GM19467 (cell line): ENCODE measurements around the gene CHD6.

Source experiments
- ATAC-seq: cut with Tn5 transposase; IDR thresholded peaks from one replicate; pipeline ENCODE4 v1.9.1; 2021; ENCODE audit warnings: mild to moderate bottlenecking, moderate library complexity; ENCODE audit not compliant: unreplicated experiment

Gene CHD6

DNA sequence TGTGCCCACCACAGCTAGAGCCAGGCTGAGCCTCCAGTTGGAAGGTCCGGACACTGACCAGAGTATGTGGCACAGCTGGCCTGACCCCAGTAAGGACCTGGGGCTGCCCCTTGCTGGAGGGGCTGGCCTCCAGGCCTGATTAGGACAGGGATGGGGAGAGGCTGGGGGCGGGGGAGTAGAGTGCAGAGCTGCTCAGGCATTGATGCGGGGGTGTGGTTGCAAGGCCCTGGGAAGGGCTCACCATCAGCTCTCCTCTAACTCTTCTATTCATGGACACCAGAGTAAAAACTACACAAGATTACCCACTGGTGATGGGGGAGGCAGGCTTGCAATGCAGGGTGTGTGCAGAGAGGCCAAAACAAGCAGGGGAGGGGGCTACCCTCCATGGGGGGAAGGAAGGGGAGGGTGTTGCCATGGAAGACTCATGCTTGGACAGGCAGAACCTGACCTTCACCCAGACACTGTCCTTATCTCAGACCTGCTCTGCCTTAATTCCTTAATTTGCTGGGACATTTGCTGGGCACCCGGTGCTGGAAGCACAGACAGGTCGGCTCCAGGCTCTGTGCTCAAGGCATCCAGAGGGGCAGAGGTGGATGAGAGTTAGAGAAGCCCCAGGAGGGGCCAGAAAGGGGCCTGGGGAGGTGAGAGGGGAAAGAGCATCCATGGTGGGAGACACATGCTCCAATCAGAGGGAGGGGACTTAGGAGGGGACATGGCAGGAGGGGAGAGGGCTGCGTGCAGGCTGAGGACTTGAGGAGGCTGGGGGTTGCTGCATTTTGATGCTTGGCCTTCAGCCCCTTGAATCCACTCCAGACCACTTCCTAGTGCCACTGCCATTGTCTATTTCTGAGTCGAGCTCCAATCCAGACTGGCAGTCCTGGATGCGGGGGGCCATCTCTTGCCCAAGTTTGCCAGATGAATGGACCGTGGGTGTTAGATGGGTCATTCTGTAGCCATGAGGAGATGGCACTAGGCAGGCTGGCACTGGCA, 244.0 kb downstream of the CHD6 start:
- ATAC-seq: no peak

DNA sequence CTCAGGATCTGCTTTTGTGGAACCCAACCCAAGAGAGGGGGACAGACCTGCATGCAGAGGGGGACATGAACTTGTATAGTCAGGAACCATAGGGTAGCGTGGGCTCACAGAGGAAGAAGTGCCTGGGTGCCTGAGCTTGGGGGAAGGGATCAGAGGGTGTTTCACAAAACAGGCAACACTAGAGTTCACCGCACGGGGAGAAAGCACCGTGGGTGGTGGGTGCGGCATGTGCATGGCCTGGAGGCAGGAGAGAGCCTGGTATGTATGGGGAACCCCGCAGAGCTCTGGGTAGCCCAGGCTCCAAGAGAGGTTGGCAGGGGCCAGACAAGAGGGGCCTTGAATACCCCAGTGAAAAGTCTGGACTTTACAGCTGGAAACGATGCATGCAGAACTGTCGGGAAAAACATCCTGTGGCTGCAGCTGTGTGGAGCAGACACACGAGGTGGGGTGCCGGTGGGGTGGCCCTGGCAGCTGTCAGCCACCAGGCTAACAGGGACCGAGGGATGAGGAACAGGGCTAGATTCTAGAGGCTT, 244.9 kb downstream of the CHD6 start:
- ATAC-seq: no peak

DNA sequence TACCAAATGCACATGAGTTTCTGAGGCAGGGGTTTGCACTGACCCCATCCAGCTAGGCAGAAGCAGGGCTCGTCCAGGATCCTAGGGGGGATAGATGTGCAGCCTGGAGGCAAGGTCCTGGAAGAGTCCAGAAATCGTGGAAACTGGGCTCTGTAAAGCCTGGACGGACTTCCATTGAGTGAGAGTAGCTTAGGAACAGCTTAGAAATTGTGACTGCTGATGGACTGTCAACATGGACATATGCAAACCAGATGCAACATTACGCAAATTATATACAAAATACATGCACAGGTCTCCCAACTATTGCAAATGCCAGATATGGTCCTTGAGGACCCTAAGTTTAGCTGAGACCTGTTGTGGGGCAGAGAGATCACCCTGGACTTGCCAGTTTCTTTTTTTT, 246.8 kb downstream of the CHD6 start:
- no peak for ATAC-seq

DNA sequence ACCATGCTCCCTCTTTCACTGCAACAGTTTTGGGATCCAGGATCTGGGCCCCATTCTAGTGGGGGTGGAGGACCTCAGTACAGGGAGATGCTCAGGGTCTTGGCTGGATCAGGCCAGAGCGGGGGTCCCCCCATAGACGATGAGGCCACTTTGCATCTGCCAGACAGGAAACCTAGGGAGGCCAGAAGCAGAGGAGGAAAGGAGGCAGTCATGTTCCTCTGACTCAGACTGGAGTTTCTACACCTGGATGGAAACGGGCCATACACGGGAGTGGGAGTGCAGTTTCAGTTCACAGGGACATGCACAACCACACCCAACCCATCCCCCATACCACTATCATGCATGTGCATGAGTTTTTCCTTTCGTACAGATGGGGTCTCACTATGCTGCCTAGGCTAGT, 248.0 kb downstream of the CHD6 start:
- ATAC-seq: no peak

DNA sequence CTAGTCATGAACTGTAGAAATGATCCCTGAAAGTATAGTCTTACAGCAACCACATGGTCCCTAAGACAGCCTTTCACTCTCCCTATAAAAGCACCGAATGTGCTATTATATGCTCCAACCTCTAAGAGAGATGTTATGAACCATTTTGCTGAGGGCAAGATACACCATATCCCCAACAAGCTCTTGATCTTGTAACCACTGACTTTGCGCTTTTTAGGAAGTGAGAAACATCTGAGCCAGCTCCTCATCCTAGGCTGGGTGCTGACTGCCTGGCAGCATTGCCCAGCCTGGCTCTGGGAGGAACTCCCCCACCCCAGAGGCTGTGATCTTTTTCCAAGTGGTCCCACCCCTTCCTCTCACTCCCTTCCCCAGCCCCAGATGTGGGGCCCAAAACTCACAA, 248.5 kb downstream of the CHD6 start:
- ATAC-seq: no peak

DNA sequence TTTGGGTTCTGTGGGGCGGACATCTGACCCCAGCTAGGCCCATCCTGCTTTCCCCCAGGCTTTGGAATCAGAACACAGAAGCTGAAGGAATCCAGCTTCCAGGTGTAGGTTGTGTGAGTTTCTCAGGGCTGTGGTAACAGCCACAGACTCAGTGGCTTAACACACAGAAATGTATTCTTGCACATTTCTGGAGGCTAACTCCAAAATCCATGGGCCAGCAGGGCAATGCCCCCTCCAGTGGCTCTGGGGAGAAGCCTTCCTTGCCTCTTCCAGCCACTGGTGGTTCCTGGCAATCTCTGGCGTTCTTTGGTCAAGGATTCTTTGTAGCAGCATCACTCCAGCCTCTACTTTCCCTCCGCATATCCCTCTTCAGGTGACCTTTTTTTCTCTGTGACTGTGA, 250.2 kb downstream of the CHD6 start:
- ATAC-seq: no peak

DNA sequence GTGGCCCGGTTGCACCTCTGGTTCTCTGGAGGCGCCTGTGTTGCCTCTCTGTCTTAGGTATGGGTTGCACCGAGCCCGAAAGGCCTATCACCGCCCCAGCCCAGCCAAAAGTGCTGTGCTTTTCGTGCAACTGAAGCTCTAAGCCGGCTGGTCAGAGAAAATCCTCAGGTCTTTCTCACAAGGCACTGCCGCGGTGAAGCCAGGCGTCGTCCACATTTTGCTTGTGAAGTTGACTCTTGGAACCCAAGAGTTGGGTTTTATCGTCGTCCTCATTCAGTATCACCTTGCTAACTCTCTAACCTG, 250.8 kb downstream of the CHD6 start:
- no peak for ATAC-seq

DNA sequence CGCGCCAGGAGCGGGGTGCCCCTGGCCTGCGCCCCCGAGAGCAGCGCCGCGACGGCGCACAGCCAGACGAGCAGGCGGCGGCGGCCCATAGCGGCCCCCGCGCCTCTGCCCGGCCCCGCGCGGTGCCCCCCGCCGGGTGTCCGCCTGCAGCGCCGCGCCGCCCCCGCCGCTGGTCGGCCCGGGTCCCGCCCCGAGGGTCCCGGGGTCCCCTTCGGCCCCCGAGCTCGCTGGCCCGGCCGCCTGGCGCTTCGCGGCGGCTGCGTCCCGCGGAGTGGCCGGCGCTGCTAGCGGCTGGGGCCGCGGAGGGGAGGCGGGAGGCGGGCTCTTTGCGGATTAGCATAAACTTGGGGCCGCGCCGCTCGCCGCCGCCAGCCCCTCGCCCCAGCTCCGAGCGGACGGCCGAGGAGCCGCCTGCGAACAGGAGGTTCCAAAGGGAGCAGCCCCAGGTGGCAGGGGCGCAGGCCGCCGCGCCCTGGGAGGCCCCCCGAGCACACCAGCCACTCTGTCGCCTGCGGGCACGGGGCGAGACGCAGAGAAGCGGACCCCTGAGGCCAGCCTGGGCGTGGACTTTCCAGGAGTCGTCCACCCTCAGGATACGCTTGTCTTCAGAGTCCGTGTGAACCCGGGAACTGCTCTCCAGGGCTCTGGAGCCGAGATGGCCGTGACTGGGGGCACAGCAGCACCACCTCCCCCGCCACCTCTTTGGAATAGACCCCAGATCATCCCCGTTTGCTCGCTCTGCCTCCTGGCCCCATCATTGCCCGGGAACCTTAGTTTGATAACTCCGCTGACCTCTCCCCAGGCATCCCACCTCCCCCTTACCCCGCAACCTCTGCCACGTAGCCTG, 251.4 kb downstream of the CHD6 start, which contains the start of gene EMILIN3:
EMILIN3 (minus strand) TSS at position 273 of the 847 bp plus-strand sequence; CDS start at position 89, 184 bp downstream.
- ATAC-seq: no peak

DNA sequence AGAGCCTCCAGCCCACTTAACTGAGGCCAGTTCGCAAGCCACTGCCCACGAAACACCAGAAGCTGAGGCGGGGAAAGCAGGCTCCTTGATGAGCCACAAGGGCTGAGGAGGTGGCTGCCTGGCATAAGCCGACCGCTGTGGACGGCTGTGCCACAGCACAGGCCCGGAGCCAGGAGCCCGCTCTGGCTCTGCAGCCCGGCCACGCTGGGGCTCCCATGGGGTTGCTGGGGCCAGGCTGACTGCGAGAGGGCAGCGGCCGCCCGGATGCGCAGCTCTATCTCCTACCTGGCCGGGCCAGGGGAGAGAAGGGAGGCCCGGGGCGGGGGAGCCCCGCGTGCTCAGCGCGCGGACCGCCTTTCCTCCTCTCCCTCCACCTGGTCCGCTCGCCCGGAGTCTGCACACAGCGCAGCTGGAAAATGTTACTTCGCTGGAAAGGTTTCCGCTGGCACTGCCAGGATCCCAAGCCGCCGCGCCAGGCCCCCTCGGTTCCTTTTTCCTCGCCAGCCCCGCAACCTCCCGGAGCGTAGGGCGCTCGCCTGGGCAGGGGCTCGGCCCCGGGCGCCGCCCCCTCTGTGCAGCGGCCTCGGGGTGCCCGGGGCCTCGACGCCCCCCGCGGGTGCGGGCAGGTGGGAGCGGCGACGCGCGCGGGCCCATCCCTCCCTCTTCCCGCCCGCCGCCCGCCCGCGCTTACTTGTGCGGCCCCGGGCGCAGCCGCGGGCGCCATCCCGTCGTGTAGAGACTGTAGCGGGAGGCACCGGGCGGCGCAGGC, 252.2 kb downstream of the CHD6 start:
- ATAC-seq: no peak

DNA sequence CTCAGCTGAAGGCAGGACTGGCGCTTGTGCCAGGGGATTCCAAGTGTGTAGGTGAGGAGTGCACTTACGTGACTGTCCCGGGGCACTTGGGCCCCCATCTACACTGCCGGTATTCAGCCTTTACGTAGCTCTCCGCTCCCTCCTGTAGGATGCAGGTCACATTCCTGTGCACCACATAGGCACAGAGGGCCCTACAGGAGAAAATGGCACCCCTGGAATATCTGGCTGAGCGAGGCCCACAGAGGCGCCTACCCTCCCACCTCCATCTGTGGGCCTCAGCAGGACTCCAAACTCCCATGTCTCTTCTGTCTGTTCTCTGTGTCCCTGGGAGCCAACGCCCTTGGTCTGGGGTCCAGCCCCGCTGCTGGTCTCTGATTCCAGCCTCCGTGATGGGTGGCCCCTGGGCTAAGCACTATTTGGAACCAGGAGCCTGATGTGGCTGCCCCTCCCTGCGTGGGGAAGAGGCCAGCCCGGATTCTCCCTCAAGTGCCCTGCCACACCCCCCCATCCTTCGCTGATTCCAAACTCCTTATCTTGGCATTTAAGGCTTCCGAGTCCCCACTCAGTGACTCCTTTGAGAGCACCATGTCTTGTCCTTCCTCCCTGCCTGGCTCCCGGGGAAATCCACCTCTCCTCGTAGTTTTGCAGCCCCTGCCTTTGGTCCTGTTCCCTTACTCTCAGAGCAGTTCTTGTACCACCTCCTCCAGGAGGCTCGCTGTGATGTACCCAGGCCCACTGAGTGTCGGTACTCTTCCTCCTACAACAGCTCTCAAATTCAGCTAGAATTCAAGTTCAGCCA, 253.0 kb downstream of the CHD6 start:
- no peak for ATAC-seq

DNA sequence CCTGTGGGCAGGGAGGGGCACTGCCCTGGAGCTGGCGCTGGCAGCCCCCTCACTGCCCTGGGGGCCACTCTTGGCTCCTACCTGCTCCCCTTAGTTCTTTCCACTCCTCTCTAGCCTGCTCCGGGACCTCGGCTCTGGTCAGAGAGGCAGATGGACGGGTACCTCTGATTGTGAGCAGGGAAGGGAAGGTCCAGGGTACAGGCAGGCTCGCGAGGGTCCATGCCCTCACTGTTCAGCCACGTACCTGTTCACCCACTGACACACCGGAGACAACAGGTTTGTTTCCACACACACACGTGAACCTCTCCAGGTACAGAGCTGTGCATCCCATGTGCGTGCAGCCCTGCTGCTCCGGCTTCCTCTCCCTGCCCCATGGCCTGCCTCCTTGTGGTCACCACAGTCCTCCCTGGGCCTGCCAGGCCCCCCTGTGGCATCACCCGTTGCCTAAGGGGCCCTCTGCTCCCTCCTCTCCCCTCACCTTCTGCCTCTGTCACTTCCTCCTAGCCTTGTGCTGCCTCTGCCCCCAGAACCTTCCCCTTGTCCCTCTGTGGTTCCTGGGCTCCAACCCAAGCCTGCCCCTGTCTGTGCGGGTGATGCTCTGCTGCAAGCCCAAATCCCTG, 253.8 kb downstream of the CHD6 start:
- ATAC-seq: no peak

DNA sequence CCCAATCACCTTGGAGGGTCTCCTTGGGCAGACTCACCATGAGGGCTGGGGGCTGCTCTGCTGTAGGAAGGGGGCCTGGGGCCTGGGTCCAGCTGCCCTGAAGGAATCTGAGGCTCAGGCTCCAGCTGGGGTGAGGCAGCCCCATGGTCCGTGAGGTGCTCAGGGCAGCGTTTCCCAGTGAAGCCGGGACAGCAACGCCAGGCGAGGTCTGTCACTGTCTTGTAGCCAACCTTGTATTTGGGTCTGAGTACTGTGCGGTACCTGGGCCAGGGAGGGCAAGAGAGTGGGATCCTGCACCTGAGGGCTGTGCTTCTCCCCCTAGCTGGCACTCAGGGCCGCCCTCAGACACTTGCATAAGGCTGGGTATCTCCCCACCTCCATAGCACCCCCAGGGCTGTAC, 254.6 kb downstream of the CHD6 start:
- no peak for ATAC-seq

DNA sequence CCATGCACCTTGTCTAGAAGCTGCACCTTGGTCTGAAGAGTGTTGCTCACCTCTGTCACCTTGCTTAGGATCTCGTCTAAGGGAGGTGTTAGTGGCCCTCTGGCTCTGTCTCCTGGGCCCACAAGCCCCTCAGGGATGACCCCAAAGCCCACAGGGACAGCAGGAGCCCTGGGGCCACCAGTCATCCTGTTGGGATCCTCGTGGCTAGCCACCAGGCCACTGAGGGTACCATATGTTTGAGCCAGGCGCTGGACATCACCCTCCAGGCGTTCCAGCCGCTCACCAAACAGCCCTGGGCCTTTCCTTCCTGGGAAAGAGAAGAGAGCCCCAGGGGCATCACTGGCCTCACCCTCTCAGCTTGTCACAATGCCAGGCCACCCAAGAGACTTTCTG, 255.4 kb downstream of the CHD6 start:
- ATAC-seq: no peak

DNA sequence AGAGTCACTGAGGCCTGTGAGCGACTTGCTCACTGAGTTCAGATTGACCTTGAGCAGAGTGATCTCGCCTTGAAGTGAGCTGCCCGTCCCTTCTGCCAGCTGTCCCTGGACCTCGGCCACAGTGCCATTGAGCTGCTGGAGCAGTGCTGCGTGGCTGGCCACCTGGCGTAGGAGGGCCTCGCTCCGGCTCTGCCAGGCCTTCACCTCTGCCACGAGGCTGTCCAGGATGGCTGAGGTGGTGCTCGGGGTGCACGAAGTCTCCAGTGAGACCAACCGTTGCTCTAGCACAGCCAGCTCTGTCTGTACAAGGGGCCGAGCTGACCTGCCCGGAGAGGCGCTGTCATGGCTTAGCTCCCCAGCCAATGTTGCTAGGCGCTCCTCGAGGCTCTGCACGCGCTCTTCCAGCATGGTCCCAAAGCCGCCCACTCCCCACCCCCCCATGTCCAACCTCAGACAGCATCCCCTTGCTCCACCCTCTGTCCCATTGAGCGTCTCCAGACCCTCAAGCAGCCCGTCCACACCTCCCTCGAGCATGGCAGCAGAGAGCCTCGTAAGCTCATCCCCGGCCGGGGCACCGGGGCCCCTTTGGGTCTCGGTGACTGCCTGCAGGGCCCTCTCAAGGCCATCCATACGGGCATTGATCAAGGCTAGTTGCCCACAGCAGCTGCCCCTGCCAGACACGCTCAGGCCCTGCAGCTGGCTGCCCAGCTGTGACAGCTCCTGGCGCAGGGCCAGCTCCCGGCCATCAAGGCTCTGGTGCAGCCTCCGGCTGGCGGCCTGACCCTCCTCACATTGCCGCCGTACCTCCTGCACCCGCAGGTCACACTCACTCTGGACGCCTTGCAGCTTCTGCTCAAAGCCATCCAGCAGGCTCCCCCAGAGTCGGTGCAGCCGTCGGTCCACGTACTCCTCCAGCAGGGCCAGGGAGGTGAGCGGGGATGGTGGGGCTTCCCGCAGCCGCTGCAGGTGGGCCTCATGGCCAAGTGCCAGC, 256.1 kb downstream of the CHD6 start:
- no peak for ATAC-seq

DNA sequence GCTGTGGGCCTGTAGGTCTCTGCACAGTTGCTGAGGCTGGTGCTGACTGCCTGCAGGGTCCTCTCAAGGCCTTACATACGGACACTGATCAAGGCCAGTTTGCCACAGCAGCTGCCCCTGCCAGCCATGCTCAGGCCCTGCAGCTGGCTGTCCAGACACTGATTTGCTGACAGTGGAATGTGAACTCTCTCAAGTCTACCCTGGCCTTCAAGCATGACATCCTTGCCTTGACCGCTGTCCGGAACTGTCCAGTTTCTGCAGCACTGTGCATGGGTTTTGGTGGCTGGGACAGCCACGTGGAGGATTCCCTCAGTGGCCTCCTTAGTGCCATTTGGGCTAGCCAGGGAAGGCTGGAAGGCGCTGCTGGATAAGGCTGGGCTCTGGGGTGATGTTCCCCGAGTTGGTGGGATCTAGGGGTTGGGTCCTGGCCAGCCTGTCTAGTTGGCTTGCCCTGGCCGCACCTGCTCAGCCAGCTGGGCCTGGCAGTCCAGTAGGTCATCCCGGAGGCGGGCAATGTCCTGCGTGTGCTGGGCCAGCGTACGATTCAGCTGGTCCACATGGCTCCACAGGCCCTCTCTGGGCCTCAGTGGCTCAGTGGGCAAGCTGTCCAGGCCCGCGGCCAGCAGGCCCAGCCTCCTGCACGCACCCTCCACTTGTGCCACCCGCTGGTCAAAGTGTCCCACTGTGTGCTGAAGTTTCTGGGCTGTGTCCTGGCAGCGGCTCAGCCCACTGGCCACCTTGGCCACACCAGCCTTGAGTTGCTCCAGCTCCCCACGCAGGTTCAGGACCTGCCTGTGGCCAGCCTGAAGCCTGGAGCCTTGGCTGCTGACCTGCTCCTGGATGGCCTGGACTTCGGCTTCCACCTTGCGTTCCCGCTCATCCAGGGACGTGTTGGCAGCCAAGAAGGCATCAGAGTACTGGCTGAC, 257.1 kb downstream of the CHD6 start:
- ATAC-seq: no peak

DNA sequence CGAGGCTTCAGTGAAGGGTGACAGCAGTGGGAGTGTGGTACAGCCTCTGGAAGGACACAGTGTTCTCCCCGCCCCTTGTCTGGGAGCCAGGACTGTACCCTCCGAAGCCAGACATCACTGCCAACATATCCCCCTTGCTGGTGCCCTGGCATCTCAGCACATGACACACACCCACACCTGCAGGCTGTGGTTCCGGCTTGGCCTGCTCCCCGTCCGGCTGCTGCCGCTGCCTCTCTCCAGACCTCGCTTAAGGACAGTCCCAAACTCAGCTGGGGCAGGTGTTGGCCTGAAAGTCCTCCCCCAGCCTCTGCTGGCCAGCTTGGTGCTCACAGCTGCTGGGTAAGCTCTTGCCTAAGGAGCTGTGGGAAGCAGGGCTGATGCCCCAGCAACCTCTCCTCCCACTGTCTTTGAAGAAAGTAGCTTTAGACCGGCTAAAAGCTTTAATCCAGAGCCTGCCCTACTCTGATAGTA, 258.6 kb downstream of the CHD6 start:
- no peak for ATAC-seq

DNA sequence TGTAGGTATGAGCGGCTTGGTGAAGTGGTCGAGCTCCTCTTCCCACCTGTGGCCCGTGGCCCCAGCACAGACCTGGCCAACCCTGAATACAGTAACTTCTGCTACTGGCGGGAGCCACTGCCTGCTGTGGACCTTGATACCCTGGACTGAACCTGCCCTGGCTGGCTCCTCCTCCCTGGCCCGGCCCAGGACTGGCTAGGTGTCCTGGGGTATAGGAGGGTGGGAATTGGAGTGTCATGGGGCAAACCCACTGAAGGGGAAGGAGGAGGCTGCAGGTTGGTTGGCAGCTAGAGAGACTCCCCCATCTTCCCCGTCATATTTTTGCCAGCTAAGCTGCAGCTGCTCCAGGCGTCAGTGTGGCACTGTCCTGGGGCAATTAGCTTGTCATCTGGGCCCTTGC, 259.5 kb downstream of the CHD6 start:
- no peak for ATAC-seq
